K562 (cell line): ENCODE results near the gene NT5E. TPM values are rescaled to one million over a fixed set of nuclear protein-coding genes. Genes with fewer than 3 reads are reported as not detected.

Experiments used
- ATAC-seq: fragments of 200-7000 bp; cut with Tn5 transposase; 3 replicates; pipeline ENCODE4 v1.9.1; 2020; ENCODE audit warnings: moderate library complexity
- BruUV-seq: library from RNA; stranded (reverse); fragments of 400-500 nt; replicated peaks from 2 replicates; lab custom pipeline; 2021; lab: Mats Ljungman, UMichigan
- CTCF ChIA-PET: fragments of 300-600 bp; formaldehyde crosslinking; extraction: SDS; loops from one replicate; lab custom pipeline; 2021; ENCODE audit warnings: low intra/inter-chr PET ratio; lab: Yijun Ruan, JAX
- POLR2A ChIA-PET: fragments of 300-600, 350-650 bp; sonication (Branson Sonifier 250); formaldehyde crosslinking; extraction: SDS; loops from one replicate; lab custom pipeline; 2021; ENCODE audit warnings: antibody characterized with exemption, inconsistent platforms; lab: Yijun Ruan, JAX
- DNase-seq, 4 experiments: peaks; one replicate each; pipeline versions ENCODE4 v3.0.0 to v3.0.0-alpha.2; 2011 to 2018; ENCODE audit warnings: low spot score in 3 of 4, mixed read lengths in 3 of 4; ENCODE audit errors: extremely low read depth in 1 of 4
- FAIRE-seq: peaks from 2 replicates; lab custom pipeline; 2011; peaks lifted over from hg19 to GRCh38; lab: Jason Lieb, UNC
- H2AFZ ChIP-seq: 2 replicates; pipeline ENCODE4 v1.6.0; 2011; ENCODE audit warnings: low read depth, low read length, control low read depth, inconsistent platforms
- H3K27ac ChIP-seq: fragments of 200-600 bp; 3 replicates; pipeline ENCODE4 v1.8.0; 2011; ENCODE audit warnings: low read depth, mild to moderate bottlenecking, control low read depth, inconsistent platforms, low read length, moderate library complexity, mixed read lengths; ENCODE audit errors: extremely low read depth
- H3K27me3 ChIP-seq, 2 experiments: fragments of 300-600 bp in 1 of 2; 2 replicates in 1 of 2; 3 replicates in 1 of 2; pipeline versions ENCODE4 v1.6.0 to v1.8.0; 2011; ENCODE audit warnings: inconsistent platforms in 2 of 2, low read length in 2 of 2, mild to moderate bottlenecking in 1 of 2, mixed read lengths in 1 of 2, moderate library complexity in 1 of 2; ENCODE audit not compliant: control insufficient read depth in 2 of 2, insufficient read depth in 2 of 2
- H3K36me3 ChIP-seq: fragments of 300-600 bp; 3 replicates; pipeline ENCODE4 v1.8.0; 2011; ENCODE audit warnings: mild to moderate bottlenecking, low read length, inconsistent platforms; ENCODE audit not compliant: control insufficient read depth, insufficient read depth
- H3K4me1 ChIP-seq, 2 experiments: fragments of 200-600 bp in 1 of 2; replicated peaks in 1 of 2; 2 replicates in 1 of 2; 3 replicates in 1 of 2; pipeline versions ENCODE4 v1.5.1 to v1.8.0; 2011; ENCODE audit warnings: inconsistent platforms in 2 of 2, low read length in 2 of 2, mild to moderate bottlenecking in 1 of 2, mixed read lengths in 1 of 2, moderate library complexity in 1 of 2; ENCODE audit not compliant: control insufficient read depth in 2 of 2, insufficient read depth in 2 of 2
- H3K4me2 ChIP-seq: 2 replicates; pipeline ENCODE4 v1.6.1; 2011; ENCODE audit warnings: low read length, control low read depth, inconsistent platforms, mixed read lengths; ENCODE audit not compliant: insufficient read depth
- H3K4me3 ChIP-seq: fragments of 200-600 bp; sonication (generic), shearing (Covaris generic); 2 replicates; pipeline ENCODE4 v1.5.1; 2016; ENCODE audit warnings: control low read depth, inconsistent platforms
- H3K79me2 ChIP-seq: fragments of 200-600 bp; 3 replicates; pipeline ENCODE4 v1.8.0; 2011; ENCODE audit warnings: low read length, inconsistent platforms; ENCODE audit not compliant: control insufficient read depth, insufficient read depth
- H3K9ac ChIP-seq, 2 experiments: 2 replicates each; pipeline versions ENCODE4 v1.6.0 to v1.6.1; 2011; ENCODE audit warnings: low read depth in 2 of 2, low read length in 2 of 2, control low read depth in 1 of 2, inconsistent platforms in 1 of 2, mild to moderate bottlenecking in 1 of 2, mixed read lengths in 1 of 2; ENCODE audit not compliant: insufficient read depth in 1 of 2
- H3K9me1 ChIP-seq: one replicate; pipeline ENCODE4 v1.6.0; 2011; ENCODE audit warnings: inconsistent platforms, mild to moderate bottlenecking, low read length, moderate library complexity; ENCODE audit not compliant: control insufficient read depth, insufficient read depth
- H3K9me3 ChIP-seq: replicated peaks from 2 replicates; pipeline ENCODE4 v1.5.1; 2011; ENCODE audit warnings: low read depth, low read length, inconsistent platforms; ENCODE audit not compliant: control insufficient read depth, insufficient read depth
- H4K20me1 ChIP-seq: replicated peaks from 2 replicates; pipeline ENCODE4 v1.6.1; 2011; ENCODE audit warnings: low read length, inconsistent platforms, mixed read lengths; ENCODE audit not compliant: control insufficient read depth, insufficient read depth
- FOXM1 ChIP-seq, 2 experiments: fragments of 450-650 bp in 1 of 2; sonication (generic) in 1 of 2; formaldehyde crosslinking in 1 of 2; IDR thresholded peaks; 2 replicates each; pipeline versions ENCODE4 v1.6.1 to v1.9.0; 2017 to 2022; ENCODE audit warnings: low read depth in 2 of 2, mild to moderate bottlenecking in 2 of 2, missing genetic modification reagents in 1 of 2, moderate library complexity in 1 of 2
- HLTF ChIP-seq: fragments of 450-650 bp; IDR thresholded peaks from 2 replicates; pipeline ENCODE4 v1.6.1; 2016
- NFIC ChIP-seq: fragments of 450-650 bp; IDR thresholded peaks from 2 replicates; pipeline ENCODE4 v1.6.1; 2017; ENCODE audit warnings: mild to moderate bottlenecking, inconsistent platforms
- NFIX ChIP-seq: fragments of 250-450 bp; sonication (Bioruptor Pico); IDR thresholded peaks from 2 replicates; pipeline ENCODE4 v1.4.0; 2020; ENCODE audit warnings: low read depth, mild to moderate bottlenecking, moderate library complexity
- WGBS: fragments of 100-300 bp; shearing (Covaris generic); methylation state at CpG from one replicate; pipeline ENCODE4 v1.1.6; 2016; ENCODE audit warnings: low coverage, mixed read lengths; ENCODE audit not compliant: insufficient coverage; ENCODE audit errors: missing lambda C conversion rate; 5-methylcytosine and 5-hydroxymethylcytosine counted together
- in situ Hi-C: fragments of 300-500 bp; cut with MboI; formaldehyde crosslinking; loops from 4 replicates; pipeline ENCODE4 v1.15.0; 2018; ENCODE audit warnings: inconsistent platforms, mixed read lengths
- intact Hi-C: fragments of 100-400 bp; cut with micrococcal nuclease; formaldehyde crosslinking; loops from 2 replicates; pipeline ENCODE4 v1.14.2; 2022
- polyA plus RNA-seq, 8 experiments: library from polyadenylated mRNA; depleted of rRNA in 4 of 8; stranded (reverse) in 5 of 8; unstranded in 3 of 8; fragments of >200 nt; fragmentation: Nextera tagmentation in 2 of 8; fragmentation: Illumina TruSeq in 1 of 8; extraction: Ambion mirVana in 2 of 8; extraction: Trizol in 1 of 8; gene quantifications; 2 replicates each; pipeline versions ENCODE4 v1.2.1 to v1.2.3, GENCODE V29; 2011 to 2014; ENCODE audit warnings: inconsistent platforms in 1 of 8, missing spikeins in 1 of 8
- total RNA-seq, 7 experiments: library from RNA; depleted of rRNA in 6 of 7; stranded (reverse); fragments of >200 nt in 6 of 7; fragmentation: Illumina TruSeq in 2 of 7; extraction: Trizol in 2 of 7; gene quantifications; 2 replicates each; pipeline versions ENCODE4 v1.2.1 to v1.2.3, GENCODE V29; 2011 to 2021; ENCODE audit warnings: low replicate concordance in 1 of 7

The NT5E gene
- total and polyA plus RNA-seq, 9 of the 15 experiments (the other 6 are each of a cell fraction or from before 2014, with no cell fraction given) = 0.01 to 0.13 TPM; not detected in 7

- no peak for TF ChIP-seq FOXM1 (IDR thresholded peaks at IDR 0.05; ENCODE audit: low read depth)
- no peak for TF ChIP-seq FOXM1 (CRISPR knock-in tag; IDR thresholded peaks at IDR 0.05; ENCODE audit: low read depth)
- TF ChIP-seq, all 486 proteins: peak for 0
These were observed 35.1 kb downstream of the NT5E start (continued) for GRCh38 chr6:85484948-85485347.

DNA sequence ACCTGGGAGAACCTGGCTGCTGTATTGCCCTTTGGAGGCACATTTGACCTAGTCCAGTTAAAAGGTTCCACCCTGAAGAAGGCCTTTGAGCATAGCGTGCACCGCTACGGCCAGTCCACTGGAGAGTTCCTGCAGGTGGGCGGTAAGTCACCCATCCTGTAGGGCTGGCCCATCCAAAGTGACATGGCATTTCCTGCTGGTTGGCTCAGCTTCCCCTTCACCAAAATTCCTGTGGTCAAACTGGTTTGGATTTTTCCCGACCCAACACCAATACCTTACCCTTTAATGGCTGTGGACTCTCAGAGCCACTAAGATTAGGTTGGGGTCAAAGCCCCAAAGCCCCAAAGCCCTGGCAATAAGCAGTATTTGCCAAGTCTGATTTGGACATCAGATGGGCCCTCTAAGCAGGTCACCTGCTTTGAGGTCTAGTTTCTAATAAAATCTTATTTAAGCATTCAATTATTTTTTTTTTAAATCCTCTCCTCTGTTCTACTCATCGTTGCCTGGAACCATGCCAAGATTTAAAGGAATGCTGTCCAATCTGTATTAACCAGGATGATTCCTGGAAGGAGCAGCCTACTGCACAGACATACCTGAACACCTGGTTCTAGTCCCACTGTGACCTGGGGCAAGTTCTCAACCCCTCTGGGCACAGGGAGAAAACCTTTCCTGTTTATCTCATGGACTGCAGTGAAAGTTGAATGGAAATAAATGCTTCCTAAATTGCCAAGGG is 40.8 kb downstream of the NT5E start:
- H3K4me3 ChIP-seq = no peak overlapping the region
- H3K36me3 ChIP-seq = no peaks in the 10 kb centered on the region
- TF ChIP-seq NFIC (peak; percentile 76), HLTF (no peak), NFIX (peak; percentile 23; the same call in 1 of the 2 replicates)
- TF ChIP-seq, all 486 proteins: peak for 2
- Histone ChIP-seq H3K9me1 (peaks cover 3% of the 10 kb centered on the region), H3K79me2 (no peaks in the 10 kb centered on the region), H2AFZ (no peak overlapping the region), H3K4me1 (no peaks in the 10 kb centered on the region), H4K20me1 (no peaks in the 10 kb centered on the region; the same call in 1 of the 2 replicates), H3K27ac (no peak overlapping the region), H3K4me2 (no peak overlapping the region), H3K9me3 (no peaks in the 10 kb centered on the region), H3K9ac (no peak overlapping the region), H3K27me3 (peaks cover 0 to 12% of the 10 kb centered on the region in 2 experiments; a peak in 2 of 5 replicates)
- DNase-seq (no peak), FAIRE-seq (no peak), ATAC-seq (no peak)
- 10% methylated on average over 6 of the region's 6 CpGs for WGBS
- no TSS peak for BruUV-seq
- CTCF ChIA-PET = no interaction called here
- in situ Hi-C loops = no loop called here
- POLR2A ChIA-PET = interaction anchor here (1.9 kb wide), 1 partner anchor 8 kb away, joined by 6 read pairs; no protein-coding TSS in a partner anchor
- intact Hi-C loops = no loop called here
